Epithelial cell of esophagus (primary cell): ENCODE results near the gene RCN2.

Experiments
- DNase-seq: peaks from one replicate; pipeline ENCODE4 v3.0.0; 2010; ENCODE audit warnings: low read depth
- H3K4me3 ChIP-seq: 2 replicates; pipeline ENCODE4 v1.5.1; 2011; ENCODE audit warnings: mild to moderate bottlenecking, low read length, control low read depth
- TF ChIP-seq, protein P1 (sequence below): IDR thresholded peaks from 2 replicates; pipeline ENCODE4 v1.5.1; 2011; ENCODE audit warnings: low read depth, mild to moderate bottlenecking, low read length, control low read depth, inconsistent platforms; ENCODE audit not compliant: insufficient read depth; ENCODE audit errors: missing control alignments

RCN2 gene

DNA sequence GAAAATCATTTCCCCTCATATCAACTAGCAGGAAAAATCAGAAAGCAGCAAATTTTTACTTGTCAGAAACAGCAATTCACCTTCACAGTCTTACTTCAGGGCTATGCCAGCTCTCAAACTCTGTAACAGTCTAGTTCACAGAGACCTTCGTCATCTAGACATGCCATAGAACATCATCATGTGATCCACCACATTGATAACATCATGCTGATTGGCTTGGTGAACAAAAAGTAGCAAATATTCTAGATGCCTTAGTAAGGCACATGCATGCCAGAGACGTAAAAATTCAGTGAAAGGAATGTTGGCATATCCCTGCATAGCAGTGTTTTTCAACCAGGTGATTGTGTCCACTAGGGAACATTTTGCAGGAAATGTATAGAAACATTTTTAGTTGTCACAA lies 17.8 kb upstream of the RCN2 start:
- no peak for DNase-seq
- TF ChIP-seq, protein P1, sequence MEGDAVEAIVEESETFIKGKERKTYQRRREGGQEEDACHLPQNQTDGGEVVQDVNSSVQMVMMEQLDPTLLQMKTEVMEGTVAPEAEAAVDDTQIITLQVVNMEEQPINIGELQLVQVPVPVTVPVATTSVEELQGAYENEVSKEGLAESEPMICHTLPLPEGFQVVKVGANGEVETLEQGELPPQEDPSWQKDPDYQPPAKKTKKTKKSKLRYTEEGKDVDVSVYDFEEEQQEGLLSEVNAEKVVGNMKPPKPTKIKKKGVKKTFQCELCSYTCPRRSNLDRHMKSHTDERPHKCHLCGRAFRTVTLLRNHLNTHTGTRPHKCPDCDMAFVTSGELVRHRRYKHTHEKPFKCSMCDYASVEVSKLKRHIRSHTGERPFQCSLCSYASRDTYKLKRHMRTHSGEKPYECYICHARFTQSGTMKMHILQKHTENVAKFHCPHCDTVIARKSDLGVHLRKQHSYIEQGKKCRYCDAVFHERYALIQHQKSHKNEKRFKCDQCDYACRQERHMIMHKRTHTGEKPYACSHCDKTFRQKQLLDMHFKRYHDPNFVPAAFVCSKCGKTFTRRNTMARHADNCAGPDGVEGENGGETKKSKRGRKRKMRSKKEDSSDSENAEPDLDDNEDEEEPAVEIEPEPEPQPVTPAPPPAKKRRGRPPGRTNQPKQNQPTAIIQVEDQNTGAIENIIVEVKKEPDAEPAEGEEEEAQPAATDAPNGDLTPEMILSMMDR: no peak
- no peak overlapping the region for H3K4me3 ChIP-seq

- TF ChIP-seq, protein P1: no peak
- H3K4me3 ChIP-seq: no peak overlapping the region
- DNase-seq: no peak
Observed at GRCh38 chr15:76916369-76916768, 15.2 kb upstream of the RCN2 start.

DNA sequence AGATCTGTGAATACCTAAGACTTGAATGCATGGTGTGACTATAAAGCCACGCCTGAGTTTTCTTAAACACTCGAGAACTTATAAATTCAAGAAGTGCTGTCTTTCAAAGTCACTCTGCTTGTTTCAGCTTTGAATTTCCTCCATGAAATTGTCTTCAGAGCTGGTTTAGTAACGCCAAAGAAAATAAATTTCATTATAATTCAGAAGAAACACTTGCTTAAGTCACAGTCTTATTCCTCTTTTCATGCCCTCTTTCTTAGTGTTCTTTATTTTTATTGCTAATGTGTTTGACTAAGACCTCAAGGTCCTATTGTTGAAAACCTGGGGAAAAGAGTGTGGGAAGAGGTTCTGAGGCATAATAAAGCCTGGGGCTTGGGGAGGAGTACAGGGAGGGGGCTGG lies 3.3 kb upstream of the RCN2 start:
- DNase-seq: no peak
- H3K4me3 ChIP-seq: no peak overlapping the region
- TF ChIP-seq, protein P1: no peak

- TF ChIP-seq, protein P1: no peak
- no peak overlapping the region for H3K4me3 ChIP-seq
- no peak for DNase-seq
Observed at GRCh38 chr15:76929011-76929760, 2.4 kb upstream of the RCN2 start.

- DNase-seq: no peak
- TF ChIP-seq, protein P1: peak; percentile 13
- H3K4me3 ChIP-seq: peak overlapping the region; percentile 59
Observed at GRCh38 chr15:76930831-76931396, 635 bp upstream of the RCN2 start.

GRCh38 chr15:76932135-76932966 lies 802 bp downstream of the RCN2 start:
- TF ChIP-seq, protein P1: no peak
- peak; percentile 7 for DNase-seq

More at GRCh38 chr15:76932135-76932966, 802 bp downstream of the RCN2 start:
- H3K4me3 ChIP-seq: peak overlapping the region; percentile 77
